H1 (cell line): Measurements from ENCODE around the gene BUD23. TPM values are rescaled to one million over a fixed set of nuclear protein-coding genes. Genes with fewer than 3 reads are reported as not detected.
A peak's percentile ranks its signal among the peaks of the same experiment; 100 is the strongest.

Experiments used
- BACH1 ChIP-seq: IDR thresholded peaks from 2 replicates; pipeline ENCODE4 v1.6.1; 2012; ENCODE audit warnings: low read length, improper control_type of control experiment
- CBX5 ChIP-seq: fragments of 300-800, 300-1000 bp; sonication (generic); IDR thresholded peaks from 2 replicates; pipeline ENCODE4 v1.7.1; 2016; ENCODE audit warnings: antibody characterized with exemption, low read length, low read depth
- CBX8 ChIP-seq: fragments of 300-800, 300-1000 bp; sonication (generic); IDR thresholded peaks from 2 replicates; pipeline ENCODE4 v1.7.1; 2016; ENCODE audit warnings: low read depth, low read length, borderline replicate concordance
- CEBPB ChIP-seq: IDR thresholded peaks from 2 replicates; pipeline ENCODE4 v1.6.1; 2012; ENCODE audit warnings: low read depth, low read length
- CHD2 ChIP-seq: IDR thresholded peaks from 2 replicates; pipeline ENCODE4 v1.6.1; 2012; ENCODE audit warnings: low read length, improper control_type of control experiment
- CREB1 ChIP-seq: IDR thresholded peaks from 2 replicates; pipeline ENCODE4 v1.6.1; 2012; ENCODE audit warnings: inconsistent platforms
- EGR1 ChIP-seq: IDR thresholded peaks from 2 replicates; pipeline ENCODE4 v1.6.1; 2011; ENCODE audit warnings: low read depth, low read length, borderline replicate concordance
- EZH2 ChIP-seq: fragments of 200-600 bp; sonication (generic); IDR thresholded peaks from 2 replicates; pipeline ENCODE4 v1.7.1; 2012; ENCODE audit warnings: low read depth, mild to moderate bottlenecking, moderate library complexity, low read length, inconsistent platforms; ENCODE audit not compliant: severe bottlenecking
- MAX ChIP-seq: IDR thresholded peaks from 2 replicates; pipeline ENCODE4 v1.6.1; 2012; ENCODE audit warnings: inconsistent platforms
- NANOG ChIP-seq: IDR thresholded peaks from 2 replicates; pipeline ENCODE4 v1.6.1; 2011; ENCODE audit warnings: low read length, low read depth, mild to moderate bottlenecking, inconsistent platforms; ENCODE audit not compliant: insufficient read depth, poor library complexity, severe bottlenecking
- PHF8 ChIP-seq: fragments of 200-600 bp; sonication (generic); conservative IDR thresholded peaks from 2 replicates; pipeline ENCODE4 v1.7.1; 2012; ENCODE audit warnings: low read depth, mild to moderate bottlenecking, inconsistent platforms, low read length, moderate library complexity
- POLR2A ChIP-seq, 2 experiments: IDR thresholded peaks; 1 replicate in 1 of 2; 2 replicates in 1 of 2; pipeline ENCODE4 v1.6.1; 2011; ENCODE audit warnings: low read depth in 2 of 2, low read length in 2 of 2, mild to moderate bottlenecking in 2 of 2; ENCODE audit errors: control extremely low read depth in 1 of 2
- RAD21 ChIP-seq, 2 experiments: IDR thresholded peaks in 1 of 2; conservative IDR thresholded peaks in 1 of 2; 2 replicates each; pipeline ENCODE4 v1.6.1; 2011; ENCODE audit warnings: low read depth in 2 of 2, low read length in 2 of 2, improper control_type of control experiment in 1 of 2, inconsistent platforms in 1 of 2, mild to moderate bottlenecking in 1 of 2, moderate library complexity in 1 of 2
- RBBP5 ChIP-seq: IDR thresholded peaks from 2 replicates; pipeline ENCODE4 v1.7.1; 2012; ENCODE audit warnings: low read depth, mild to moderate bottlenecking, inconsistent platforms, low read length, moderate library complexity, borderline replicate concordance
- SAP30 ChIP-seq: fragments of 300-600 bp; sonication (generic); IDR thresholded peaks from 2 replicates; pipeline ENCODE4 v1.7.1; 2012; ENCODE audit warnings: low read length, moderate library complexity, mild to moderate bottlenecking, inconsistent platforms; ENCODE audit not compliant: insufficient read depth, insufficient replicate concordance
- SRF ChIP-seq: IDR thresholded peaks from 2 replicates; pipeline ENCODE4 v1.6.1; 2011; ENCODE audit warnings: mild to moderate bottlenecking, low read depth, low read length, moderate library complexity
- SUZ12 ChIP-seq: fragments of 200-600 bp; sonication (generic); IDR thresholded peaks from 2 replicates; pipeline ENCODE4 v1.6.1; 2012; ENCODE audit warnings: mild to moderate bottlenecking, inconsistent platforms, low read length, moderate library complexity, mixed read lengths
- TAF1 ChIP-seq: IDR thresholded peaks from 2 replicates; pipeline ENCODE4 v1.6.1; 2011; ENCODE audit warnings: mild to moderate bottlenecking, low read depth, low read length
- TCF12 ChIP-seq: IDR thresholded peaks from 2 replicates; pipeline ENCODE4 v1.6.1; 2011; ENCODE audit warnings: low read depth, mild to moderate bottlenecking, low read length
- USF2 ChIP-seq: IDR thresholded peaks from 2 replicates; pipeline ENCODE4 v1.6.1; 2011; ENCODE audit warnings: low read length, improper control_type of control experiment
- polyA plus RNA-seq, 7 experiments: library from polyadenylated mRNA; depleted of rRNA in 3 of 7; stranded (reverse) in 5 of 7; unstranded in 2 of 7; fragments of >200 nt in 5 of 7; fragments of 200-250 nt in 2 of 7; gene quantifications; 1 replicate in 5 of 7; 2 replicates in 1 of 7; 4 replicates in 1 of 7; pipeline versions ENCODE4 v1.2.1 to v1.2.3, GENCODE V29; 2011 to 2013; ENCODE audit warnings: missing spikeins in 2 of 7, mixed read lengths in 2 of 7
- total RNA-seq: library from RNA; stranded (reverse); fragmentation: NEBNext Ultra II Directional; extraction: Animal tissue kit (Norgen Biotek cat#: 25700); gene quantifications from 2 replicates; pipeline ENCODE4 v1.2.1, GENCODE V29; 2021

BUD23 gene
- total and polyA plus RNA-seq, 2 of the 8 experiments (the other 6 are each of a cell fraction or from before 2014, with no cell fraction given): 72.3 to 78.4 TPM

DNA sequence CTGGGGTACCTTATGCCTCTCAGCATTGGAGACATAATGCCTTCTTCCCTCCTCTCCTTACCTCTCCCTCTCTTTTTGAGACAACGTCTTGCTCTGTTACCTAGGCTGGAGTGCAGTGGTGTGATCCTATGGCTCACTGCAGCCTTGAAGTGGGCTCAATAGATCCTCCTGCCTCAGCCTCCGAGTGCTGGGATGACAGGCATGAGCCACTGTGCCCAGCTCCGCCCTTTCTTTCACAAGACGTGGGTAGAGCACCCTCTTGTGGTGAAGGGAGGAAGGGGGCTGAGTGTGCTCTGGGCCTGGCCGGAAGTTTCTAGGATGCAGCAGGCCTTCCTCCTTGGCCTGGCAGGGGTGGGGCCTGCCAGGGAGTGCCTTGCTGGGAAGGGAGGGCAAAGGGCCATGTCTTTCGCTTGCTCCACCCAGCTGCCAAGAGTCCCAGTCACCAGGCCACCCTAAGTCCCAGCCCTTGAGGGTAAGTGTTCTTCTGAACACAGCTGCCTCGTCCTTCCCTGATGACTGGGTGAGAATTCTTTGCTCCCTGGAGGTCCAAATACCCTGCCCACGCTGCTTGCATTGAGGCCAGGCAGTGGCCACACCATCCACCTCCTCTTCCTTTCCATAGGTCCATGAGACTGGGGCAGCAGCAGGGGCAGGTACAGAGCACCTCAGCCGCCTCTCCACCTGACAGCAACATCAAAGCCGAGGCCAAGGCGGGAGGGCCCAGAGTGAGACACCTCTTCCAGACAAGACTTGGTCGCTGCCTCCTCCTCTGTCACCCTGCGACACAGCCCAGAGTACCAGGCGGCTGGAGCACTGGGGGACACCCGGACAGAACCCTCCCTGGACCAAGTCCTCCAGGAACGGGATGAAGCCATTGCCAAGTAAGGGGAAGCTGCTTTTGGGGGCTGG lies 51.5 kb downstream of the BUD23 start (continued):
- TF ChIP-seq POLR2A (IDR thresholded peaks at IDR 0.05; ENCODE audit: control extremely low read depth in 1 of 2, low read depth in 2 of 2, low read length in 2 of 2) (peak in 1 of 2 experiments; percentile 77; a peak in 2 of 3 replicates), SAP30 (no peak), EZH2 (no peak), CHD2 (0 out of 2 replicates have a peak, but pooled peaks have one; percentile 47), PHF8 (no peak), RBBP5 (no peak), EGR1 (no peak), SRF (no peak), CBX8 (no peak), TCF12 (no peak), RAD21 (IDR thresholded peaks at IDR 0.05 in 1 of 2, conservative IDR thresholded peaks at IDR 0.05 in 1 of 2; ENCODE audit: low read depth in 2 of 2, low read length in 2 of 2) (peak; percentile 91 to 95), NANOG (no peak), USF2 (no peak; the same call in 1 of the 2 replicates), TAF1 (no peak), SUZ12 (no peak), BACH1 (no peak), MAX (peak; percentile 69; the same call in 1 of the 2 replicates), CBX5 (no peak), CREB1 (no peak; the same call in 1 of the 2 replicates), CEBPB (peak; percentile 50; the same call in 1 of the 2 replicates)
